Ovary (tissue), 9 donors: ENCODE measurements around the gene AFAP1. TPM values are rescaled to one million over a fixed set of nuclear protein-coding genes. Genes with fewer than 3 reads are reported as not detected.

Experiments
- DNase-seq, 5 donors: peaks; one replicate each; pipeline ENCODE4 v3.0.0-alpha.2; 2019 to 2020
- H3K27ac ChIP-seq, 2 donors: fragments of 200-600 bp; one replicate each; pipeline versions ENCODE4 v1.5.1 to v1.8.0; 2019 to 2022
- H3K27me3 ChIP-seq: fragments of 200-600 bp; one replicate; pipeline ENCODE4 v1.8.0; 2022
- H3K36me3 ChIP-seq: fragments of 200-600 bp; sonication (generic); one replicate; pipeline ENCODE4 v1.5.1; 2019
- H3K4me1 ChIP-seq: one replicate; pipeline ENCODE4 v1.8.1; 2013; ENCODE audit warnings: mild to moderate bottlenecking, moderate library complexity; ENCODE audit not compliant: insufficient read depth
- H3K4me3 ChIP-seq: fragments of 200-600 bp; sonication (generic); one replicate; pipeline ENCODE4 v1.5.1; 2017
- H3K9me3 ChIP-seq, 2 donors: fragments of 200-600 bp in 1 of 2; sonication (generic) in 1 of 2; one replicate each; pipeline versions ENCODE4 v1.5.1 to v1.8.1; 2013 to 2019; ENCODE audit warnings: mild to moderate bottlenecking in 1 of 2, moderate library complexity in 1 of 2
- EP300 ChIP-seq: sonication (generic); formaldehyde crosslinking; IDR thresholded peaks from one replicate; pipeline ENCODE4 v1.6.1; 2017; ENCODE audit warnings: antibody characterized with exemption
- POLR2A ChIP-seq: fragments of 450-650 bp; IDR thresholded peaks from one replicate; pipeline ENCODE4 v1.6.1; 2017; ENCODE audit warnings: antibody characterized with exemption, mild to moderate bottlenecking, moderate library complexity
- WGBS, 3 donors: extraction: QIAGEN DNeasy Blood & Tissue Kit in 1 of 3; methylation state at CpG; one replicate each; pipeline versions ENCODE4 v1.1.5 to v1.1.7; 2013 to 2017; 5-methylcytosine and 5-hydroxymethylcytosine counted together
- intact Hi-C, 4 donors: fragments of 100-400 bp; cut with DNase I; formaldehyde crosslinking; loops; one replicate each; pipeline versions ENCODE4 v1.11.0 to v1.15.1; 2022 to 2023
- polyA plus RNA-seq, 2 donors: library from polyadenylated mRNA; stranded (reverse); fragments of 200-250 nt in 1 of 2; fragments of 350-450 nt in 1 of 2; fragmentation: Illumina TruSeq in 1 of 2; extraction: RNeasy Lipid Tissue Mini Kit (QIAGEN cat#74804) in 1 of 2; gene quantifications; one replicate each; pipeline ENCODE4 v1.2.3, GENCODE V29; 2013 to 2014
- total RNA-seq, 7 donors: library from RNA; depleted of rRNA in 2 of 7; stranded (reverse); fragments of >200 nt in 2 of 7; fragmentation: NEBNext Ultra II Directional in 3 of 7; extraction: Animal tissue kit (Norgen Biotek cat#: 25700) in 3 of 7; gene quantifications; one replicate each; pipeline versions ENCODE4 v1.1.0 to v1.2.4, GENCODE V29; 2016 to 2023
- TF ChIP-seq, protein P1 (sequence below), 3 donors: fragments of 450-650 bp in 2 of 3; fragments of 200-600 bp in 1 of 3; IDR thresholded peaks; one replicate each; pipeline versions ENCODE4 v1.5.1 to v1.8.0; 2016 to 2022; ENCODE audit warnings: antibody characterized with exemption in 3 of 3, mild to moderate bottlenecking in 1 of 3
- donor health status: DM: no; HTN: no; CAD: no; lungs with moderate emphysema.
- donor health status: DM: no; HTN: no; CAD: no.
- donor health status: Bipolar disorder and iron deficiency.
- donor health status: DM: yes; HTN: yes; CAD: no.
- donor health status: DM: no; HTN: no; CAD: no.
- donor health status: DM: yes; HTN: yes; CAD: no.

Gene AFAP1
- total and polyA plus RNA-seq, 9 donors, result 8.6 to 42.3 (median 23.0) TPM

GRCh38 chr4:7968262-7968896 is 28.7 kb upstream of the AFAP1 start:
- H3K9me3 ChIP-seq, result no peaks in the 10 kb centered on the region
- no peak overlapping the region for H3K4me3 ChIP-seq
- TF ChIP-seq POLR2A (no peak), EP300 (no peak)
- TF ChIP-seq, protein P1, sequence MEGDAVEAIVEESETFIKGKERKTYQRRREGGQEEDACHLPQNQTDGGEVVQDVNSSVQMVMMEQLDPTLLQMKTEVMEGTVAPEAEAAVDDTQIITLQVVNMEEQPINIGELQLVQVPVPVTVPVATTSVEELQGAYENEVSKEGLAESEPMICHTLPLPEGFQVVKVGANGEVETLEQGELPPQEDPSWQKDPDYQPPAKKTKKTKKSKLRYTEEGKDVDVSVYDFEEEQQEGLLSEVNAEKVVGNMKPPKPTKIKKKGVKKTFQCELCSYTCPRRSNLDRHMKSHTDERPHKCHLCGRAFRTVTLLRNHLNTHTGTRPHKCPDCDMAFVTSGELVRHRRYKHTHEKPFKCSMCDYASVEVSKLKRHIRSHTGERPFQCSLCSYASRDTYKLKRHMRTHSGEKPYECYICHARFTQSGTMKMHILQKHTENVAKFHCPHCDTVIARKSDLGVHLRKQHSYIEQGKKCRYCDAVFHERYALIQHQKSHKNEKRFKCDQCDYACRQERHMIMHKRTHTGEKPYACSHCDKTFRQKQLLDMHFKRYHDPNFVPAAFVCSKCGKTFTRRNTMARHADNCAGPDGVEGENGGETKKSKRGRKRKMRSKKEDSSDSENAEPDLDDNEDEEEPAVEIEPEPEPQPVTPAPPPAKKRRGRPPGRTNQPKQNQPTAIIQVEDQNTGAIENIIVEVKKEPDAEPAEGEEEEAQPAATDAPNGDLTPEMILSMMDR (IDR thresholded peaks at IDR 0.05), result no peak
- intact Hi-C loops, result no loop called here
- H3K27me3 ChIP-seq, result no peaks in the 10 kb centered on the region
- no peak for DNase-seq
- WGBS, 3 donors, result 77 to 87% (median 83%) methylated on average over 16 of the region's 16 CpGs
- H3K36me3 ChIP-seq, result no peaks in the 10 kb centered on the region
- no peak overlapping the region for H3K27ac ChIP-seq
- peaks cover 10% of the 10 kb centered on the region for H3K4me1 ChIP-seq

DNA sequence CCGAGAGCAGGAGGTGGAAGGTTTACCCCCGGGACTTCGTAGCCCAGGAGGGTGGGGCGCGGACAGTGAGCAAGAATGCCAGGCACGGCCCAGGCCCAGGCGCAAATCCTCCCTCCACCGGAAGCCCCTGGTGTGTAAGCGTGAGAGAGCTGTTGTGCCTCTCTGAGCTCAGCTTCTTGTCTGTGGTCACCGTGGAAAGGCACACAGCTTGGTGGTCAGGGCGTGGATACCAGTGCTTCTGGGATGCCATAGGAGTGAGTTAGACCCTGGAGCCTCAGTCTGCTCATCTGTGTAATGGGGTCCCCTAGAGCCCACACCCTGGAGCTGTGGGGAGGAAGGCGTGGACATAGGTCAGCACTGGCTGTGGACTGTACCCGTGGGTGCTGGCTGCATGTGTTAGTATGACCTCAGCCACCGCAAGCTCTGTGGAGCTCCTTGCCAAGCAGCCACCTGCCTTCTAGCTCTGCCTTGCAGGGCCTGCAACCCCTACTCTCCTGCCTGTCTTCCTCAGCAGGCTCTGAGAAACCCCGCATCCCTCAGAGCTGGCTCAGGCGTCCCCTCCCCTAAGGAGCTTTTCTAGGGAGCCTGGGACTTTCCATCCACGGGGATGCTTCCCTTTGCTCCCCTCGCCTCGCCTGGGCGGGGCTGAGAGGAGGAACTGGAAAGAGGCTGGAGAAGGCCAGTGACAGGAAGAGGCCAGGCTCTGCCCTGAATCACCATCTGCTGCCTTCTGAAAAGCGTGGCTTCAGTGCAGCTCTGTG is 28.0 kb upstream of the AFAP1 start:
- Histone ChIP-seq H3K9me3 (no peaks in the 10 kb centered on the region), H3K27me3 (no peaks in the 10 kb centered on the region), H3K36me3 (no peaks in the 10 kb centered on the region), H3K4me1 (peaks cover 10% of the 10 kb centered on the region), H3K4me3 (no peak overlapping the region), H3K27ac (no peak overlapping the region)
- TF ChIP-seq EP300, result no peak
- TF ChIP-seq POLR2A, result no peak
- TF ChIP-seq, protein P1 (IDR thresholded peaks at IDR 0.05), result no peak
- intact Hi-C loops, result no loop called here
- no peak for DNase-seq
- WGBS, 3 donors, result 69 to 83% (median 76%) methylated on average over 21 of the region's 21 CpGs

- Histone ChIP-seq H3K4me1 (peaks cover 10% of the 10 kb centered on the region), H3K9me3 (no peaks in the 10 kb centered on the region), H3K27ac (no peak overlapping the region), H3K27me3 (no peaks in the 10 kb centered on the region), H3K36me3 (no peaks in the 10 kb centered on the region), H3K4me3 (no peak overlapping the region)
- 83 to 88% (median 86%) methylated on average over 9 of the region's 9 CpGs for WGBS, 3 donors
- no peak for TF ChIP-seq POLR2A
- TF ChIP-seq EP300, result no peak
- TF ChIP-seq, protein P1 (IDR thresholded peaks at IDR 0.05), result no peak
- DNase-seq, result no peak
- intact Hi-C loops, result no loop called here
These were observed 27.4 kb upstream of the AFAP1 start for GRCh38 chr4:7967063-7967440.

- peaks cover 8% of the 10 kb centered on the region for H3K4me1 ChIP-seq
These were observed 26.8 kb upstream of the AFAP1 start for GRCh38 chr4:7966281-7967062.

More at GRCh38 chr4:7966281-7967062, 26.8 kb upstream of the AFAP1 start:
- no peak overlapping the region for H3K27ac ChIP-seq
- DNase-seq, result no peak
- no peaks in the 10 kb centered on the region for H3K27me3 ChIP-seq
- intact Hi-C loops, result no loop called here
- H3K36me3 ChIP-seq, result no peaks in the 10 kb centered on the region
- 84 to 85% (median 85%) methylated on average over 37 of the region's 37 CpGs for WGBS, 3 donors
- H3K4me3 ChIP-seq, result no peak overlapping the region
- TF ChIP-seq, protein P1 (IDR thresholded peaks at IDR 0.05), result no peak
- TF ChIP-seq EP300 (no peak), POLR2A (no peak)
- H3K9me3 ChIP-seq, result no peaks in the 10 kb centered on the region
